HG03432 (cell line): ENCODE data around the gene EYS.
"Not testable (repeated sequence)": the region's sequence is repeated elsewhere in the genome, so short reads cannot be mapped to it uniquely, and the experiment has no call there.

Source experiments
- ATAC-seq: cut with Tn5 transposase; IDR thresholded peaks from one replicate; pipeline ENCODE4 v1.9.1; 2021; ENCODE audit warnings: mild to moderate bottlenecking, moderate library complexity; ENCODE audit not compliant: unreplicated experiment

The EYS gene

DNA sequence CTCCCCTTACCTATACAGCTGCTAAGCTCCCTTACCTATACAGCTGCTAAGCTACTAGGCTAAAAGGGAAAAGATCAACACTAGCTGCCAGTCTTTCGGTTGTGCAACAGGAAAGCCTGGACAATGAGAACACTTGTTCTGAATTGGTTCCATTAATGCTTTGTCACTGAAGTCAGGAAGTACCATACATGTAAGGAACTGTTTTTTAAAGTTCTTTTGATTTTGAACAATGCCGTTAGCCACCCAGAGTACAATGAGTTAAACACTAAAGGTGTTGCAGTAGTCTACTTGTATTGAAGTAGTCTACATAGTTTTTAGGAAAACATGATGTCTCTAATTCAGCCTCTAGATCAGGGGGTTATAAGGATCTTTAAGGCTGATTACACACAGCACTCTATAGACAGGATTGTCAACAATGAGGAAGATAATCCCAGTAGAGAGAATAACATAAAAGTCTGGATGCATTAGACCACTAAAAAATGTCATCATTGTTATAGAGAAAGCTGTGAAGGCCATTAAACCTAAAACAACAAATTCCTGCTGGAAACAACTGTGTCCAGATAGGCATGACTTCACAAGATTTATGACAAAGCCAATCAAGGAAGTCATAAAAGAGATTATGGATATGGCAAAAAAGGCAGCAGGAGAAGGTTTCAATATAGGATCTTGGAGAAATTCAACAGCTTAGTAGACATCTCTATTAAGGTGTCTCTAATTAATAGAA, 1765.1 kb downstream of the EYS start:
- ATAC-seq: no peak

DNA sequence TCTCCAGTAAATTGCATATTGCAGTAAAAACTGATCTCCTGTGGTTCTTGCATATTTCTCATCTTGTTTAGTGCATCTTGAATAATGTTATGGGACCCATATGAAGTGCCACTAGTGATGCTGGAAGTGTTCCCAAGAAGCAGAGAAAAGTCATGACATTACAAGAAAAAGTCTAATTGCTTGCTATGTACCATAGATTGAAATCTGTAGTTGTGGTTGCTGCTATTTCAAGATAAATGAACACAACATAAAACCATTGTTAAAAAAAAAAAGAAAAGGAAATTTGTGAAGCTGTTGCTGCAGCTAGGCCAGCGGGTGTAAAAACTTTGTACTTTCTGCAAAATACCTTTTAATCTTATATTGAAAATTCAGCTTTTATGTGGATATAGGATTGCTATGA, 1767.0 kb downstream of the EYS start:
- no peak for ATAC-seq

DNA sequence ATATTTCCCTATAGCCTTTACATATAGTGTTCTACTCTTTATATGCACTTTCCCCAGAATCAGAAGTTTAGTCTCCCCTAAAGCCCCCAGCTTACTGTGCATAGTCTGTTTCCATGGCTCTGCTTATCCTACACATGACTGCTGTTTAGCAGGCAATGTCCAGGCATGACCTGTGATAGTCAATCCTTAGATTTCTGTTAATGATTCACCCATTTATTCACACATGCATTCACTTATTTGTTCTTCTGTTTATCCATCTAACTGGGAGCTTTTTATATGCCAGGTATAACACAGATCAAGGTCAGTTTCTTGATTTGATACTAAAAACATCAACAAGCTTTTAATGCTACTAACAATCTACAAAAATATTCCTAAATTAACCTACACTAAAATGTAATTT, 1770.6 kb downstream of the EYS start:
- ATAC-seq: no peak

DNA sequence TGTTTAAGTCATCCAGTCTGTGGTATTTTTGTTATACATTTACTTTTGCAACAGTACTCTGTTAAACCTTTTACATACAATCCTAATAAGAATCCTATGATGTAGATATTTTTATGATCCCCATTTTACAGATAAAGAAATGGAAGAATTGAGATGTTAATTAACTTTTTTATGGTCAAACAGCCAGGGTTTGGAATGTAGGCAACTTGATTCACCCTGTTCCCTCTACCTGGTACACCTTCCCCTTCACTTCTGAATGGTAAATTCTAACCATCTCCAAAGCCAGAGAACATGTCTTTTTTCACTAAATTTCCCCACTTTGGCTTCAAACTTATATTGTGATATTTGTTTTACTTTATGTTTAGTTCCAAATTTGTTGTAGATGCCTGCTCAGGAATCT, 1771.3 kb downstream of the EYS start:
- ATAC-seq: no peak

DNA sequence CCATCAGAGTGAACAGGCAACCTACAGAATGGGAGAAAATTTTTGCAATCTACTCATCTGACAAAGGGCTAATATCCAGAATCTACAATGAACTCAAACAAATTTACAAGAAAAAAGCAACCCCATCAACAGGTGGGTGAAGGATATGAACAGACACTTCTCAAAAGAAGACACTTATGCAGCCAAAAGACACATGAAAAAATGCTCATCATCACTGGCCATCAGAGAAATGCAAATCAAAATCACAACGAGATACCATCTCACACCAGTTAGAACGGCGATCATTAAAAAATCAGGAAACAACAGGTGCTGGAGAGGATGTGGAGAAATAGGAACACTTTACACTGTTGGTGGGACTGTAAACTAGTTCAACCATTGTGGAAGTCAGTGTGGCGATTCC, 1773.1 kb downstream of the EYS start:
- not testable (repeated sequence) for ATAC-seq

DNA sequence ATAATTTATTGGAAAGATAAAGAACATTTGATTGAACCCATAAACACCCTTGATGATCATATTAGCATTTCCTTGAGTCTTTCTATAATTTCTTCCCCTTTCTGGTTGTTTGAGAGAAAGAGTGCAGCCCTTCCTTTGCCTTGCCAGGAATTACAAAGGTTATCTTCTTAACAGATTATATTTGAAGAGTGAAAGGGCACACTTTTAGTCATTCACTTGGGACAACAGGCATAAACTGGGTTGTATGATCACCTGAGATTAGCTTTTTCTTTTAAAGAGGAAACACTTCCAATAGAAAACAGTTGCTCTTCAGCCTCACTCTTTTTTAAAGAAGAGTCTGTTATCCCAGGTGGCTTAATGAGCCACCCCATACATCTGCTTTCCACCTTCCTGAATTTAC, 1776.2 kb downstream of the EYS start:
- no peak for ATAC-seq

DNA sequence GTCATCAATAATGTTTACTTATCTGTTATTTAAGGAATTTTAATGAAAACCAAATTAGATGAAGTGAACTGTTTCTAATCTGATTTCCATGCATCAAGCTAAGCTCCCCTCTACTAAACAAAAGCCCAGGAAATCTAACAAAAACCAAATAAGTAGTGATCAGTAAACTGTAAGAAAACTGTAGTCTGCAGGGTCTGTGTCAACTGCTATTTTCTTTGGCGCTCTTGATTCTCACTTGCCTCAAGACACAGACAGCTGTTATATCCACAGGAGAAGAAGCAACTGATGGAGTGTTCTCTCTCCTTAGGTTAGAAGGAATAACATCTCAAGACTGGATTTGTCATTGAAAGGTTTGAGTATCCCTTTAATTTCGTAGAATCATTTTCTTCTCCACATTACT, 1777.9 kb downstream of the EYS start:
- no peak for ATAC-seq

DNA sequence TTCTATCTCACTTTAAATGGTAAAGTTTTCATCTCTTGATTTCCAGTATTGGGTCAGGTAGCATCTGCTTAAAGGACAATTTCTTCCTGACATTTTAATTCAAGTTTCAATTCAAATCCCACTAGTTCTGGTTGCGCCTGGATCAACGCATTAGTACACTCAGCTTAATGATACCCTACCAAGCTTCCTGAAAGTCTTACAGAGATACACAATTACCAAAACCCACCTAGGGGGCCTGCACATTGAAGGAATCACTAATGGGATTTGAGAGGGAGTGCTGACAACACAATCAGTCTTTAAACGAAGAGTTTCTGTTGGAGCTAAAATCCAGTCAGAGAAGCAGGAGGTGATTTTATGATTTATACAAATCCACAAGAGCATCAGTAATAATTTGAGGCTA, 1778.4 kb downstream of the EYS start:
- ATAC-seq: no peak

DNA sequence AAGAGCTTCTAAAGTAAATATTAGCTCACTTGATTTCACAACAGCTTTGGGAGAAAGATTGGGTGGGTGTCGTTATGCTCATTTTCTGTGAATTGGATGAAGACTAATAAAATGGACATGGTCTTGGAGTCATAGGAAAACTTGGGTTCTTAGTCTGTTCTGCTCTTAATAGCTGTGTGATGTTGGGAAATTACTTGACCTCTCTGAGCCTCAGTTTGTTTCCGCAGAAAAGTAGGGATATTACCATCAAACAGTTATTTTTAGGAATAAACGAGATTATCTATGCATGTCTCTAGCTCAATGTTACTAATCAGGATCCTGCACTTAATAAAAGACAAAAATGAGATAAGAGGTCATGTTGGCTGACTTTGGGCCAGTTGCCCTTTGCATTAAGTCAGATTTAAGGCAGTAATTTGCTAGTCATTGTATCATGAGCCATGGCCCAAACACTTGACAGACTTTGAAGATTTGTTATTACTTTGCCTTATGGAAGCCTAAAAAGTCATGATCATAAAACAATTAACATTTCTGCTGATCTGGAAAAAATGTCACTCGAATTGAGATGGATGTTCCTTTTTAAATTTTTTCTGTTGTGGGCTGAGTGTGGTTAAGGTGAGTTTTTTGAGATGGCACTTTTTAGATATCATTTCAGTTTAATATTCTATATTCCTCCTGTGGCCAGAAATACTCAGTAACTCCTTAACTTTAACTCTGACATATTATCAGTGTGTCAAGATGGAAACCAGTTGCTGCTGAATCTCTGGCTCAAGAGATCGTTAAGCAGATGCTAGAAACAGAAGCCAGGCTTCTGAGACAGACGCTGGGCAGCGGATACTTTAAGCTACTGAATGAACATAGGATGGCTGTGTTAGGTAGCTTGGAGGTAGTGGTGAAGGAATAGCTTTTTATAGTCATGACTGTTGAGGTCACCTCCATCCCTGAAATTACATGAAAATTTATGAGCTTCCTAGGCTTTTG, 1779.8 kb downstream of the EYS start:
- no peak for ATAC-seq

DNA sequence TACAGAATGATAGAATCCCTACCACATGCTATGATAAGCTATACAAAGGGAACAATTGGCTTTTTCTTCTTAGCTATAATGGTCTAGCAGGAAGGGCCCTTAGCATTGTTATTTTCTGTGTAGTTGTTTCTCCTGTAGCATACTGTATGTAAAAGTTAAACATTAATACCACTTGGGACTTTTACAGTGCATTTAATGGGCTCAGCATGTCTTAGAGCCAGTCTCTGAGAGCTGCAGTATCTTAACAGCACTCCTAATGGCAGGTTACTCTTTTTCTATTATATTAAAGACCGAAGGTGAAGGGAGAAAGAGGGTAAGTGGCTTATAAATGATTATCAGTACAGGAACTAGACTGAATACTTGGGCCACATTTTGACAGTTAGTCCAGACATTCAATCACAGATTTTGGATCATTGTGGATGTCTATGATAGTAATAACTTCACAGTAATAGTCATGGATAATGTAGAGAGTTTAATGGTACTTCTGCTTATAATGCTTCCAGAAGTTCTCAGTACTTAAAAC, 1780.7 kb downstream of the EYS start:
- no peak for ATAC-seq

DNA sequence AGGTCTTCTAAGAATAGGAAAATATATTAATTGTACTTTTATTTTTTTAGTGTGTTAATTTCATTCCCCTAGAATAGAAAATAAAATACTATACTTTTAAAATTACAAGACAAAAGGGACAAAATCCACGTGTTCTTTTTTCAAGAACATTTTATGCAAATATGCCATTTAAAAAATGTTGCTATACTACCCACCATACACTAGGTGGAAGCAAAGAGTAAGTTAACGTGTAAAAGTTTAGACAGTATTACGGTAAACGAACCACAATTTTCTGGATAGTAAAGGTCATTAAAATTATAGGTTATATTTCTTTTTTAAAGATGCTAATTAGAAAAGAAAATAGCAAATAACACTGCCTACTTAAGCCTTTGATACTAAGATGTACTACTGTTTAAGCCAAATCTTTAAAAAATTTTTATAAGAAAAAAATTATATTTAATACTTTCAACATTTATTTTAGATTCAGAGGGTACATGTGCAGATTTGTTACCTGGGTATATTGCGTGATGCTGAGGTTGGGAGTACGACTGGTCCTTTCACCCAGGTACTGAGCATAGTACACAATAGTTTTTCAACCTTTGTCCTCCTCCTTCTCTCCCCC, 1783.8 kb downstream of the EYS start:
- ATAC-seq: peak; percentile 84

DNA sequence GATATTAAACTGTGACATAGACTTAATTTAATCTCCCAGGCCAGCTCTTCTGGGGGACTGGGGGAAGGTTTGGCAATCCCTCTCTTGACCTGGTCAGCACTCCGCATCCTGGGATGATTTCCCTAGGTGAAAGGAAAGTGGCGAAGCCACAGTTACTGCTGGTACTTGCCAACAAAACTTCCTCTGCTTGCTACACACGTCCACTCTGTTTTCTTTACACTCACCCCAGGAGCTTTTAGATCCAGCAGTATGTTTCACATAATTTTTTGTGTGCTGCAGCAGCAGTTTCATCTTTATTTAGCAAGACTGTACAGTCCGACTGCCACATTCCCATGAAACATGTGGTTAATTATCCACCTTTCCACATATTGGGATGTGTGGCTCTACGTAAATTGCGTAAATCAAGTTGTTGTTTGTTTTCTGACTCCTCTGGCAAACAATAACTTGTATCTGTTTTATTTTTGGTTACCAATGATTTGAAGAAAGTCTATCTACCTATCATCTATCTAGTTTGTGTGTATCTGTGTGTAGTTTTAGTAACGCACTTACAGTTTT, 1787.4 kb downstream of the EYS start:
- ATAC-seq: no peak

DNA sequence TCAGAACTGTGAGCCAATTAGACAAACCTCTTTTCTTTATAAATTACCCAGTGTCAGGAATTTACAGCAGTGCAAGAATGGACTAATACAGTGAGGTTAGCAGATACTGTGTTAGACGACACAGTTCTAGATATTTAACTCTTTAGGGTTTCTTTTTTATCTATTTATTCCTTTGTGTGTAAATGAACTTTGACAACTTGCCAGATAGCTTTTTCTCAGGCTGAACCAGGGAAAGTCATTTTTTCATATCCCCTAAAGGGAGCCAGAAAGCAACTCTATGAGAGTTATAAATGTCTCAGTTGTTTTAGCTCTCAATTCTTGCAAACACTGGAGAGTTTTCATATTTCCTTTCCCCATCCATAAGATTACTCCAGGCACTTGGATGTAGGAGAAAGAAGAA, 1794.1 kb downstream of the EYS start:
- ATAC-seq: no peak

DNA sequence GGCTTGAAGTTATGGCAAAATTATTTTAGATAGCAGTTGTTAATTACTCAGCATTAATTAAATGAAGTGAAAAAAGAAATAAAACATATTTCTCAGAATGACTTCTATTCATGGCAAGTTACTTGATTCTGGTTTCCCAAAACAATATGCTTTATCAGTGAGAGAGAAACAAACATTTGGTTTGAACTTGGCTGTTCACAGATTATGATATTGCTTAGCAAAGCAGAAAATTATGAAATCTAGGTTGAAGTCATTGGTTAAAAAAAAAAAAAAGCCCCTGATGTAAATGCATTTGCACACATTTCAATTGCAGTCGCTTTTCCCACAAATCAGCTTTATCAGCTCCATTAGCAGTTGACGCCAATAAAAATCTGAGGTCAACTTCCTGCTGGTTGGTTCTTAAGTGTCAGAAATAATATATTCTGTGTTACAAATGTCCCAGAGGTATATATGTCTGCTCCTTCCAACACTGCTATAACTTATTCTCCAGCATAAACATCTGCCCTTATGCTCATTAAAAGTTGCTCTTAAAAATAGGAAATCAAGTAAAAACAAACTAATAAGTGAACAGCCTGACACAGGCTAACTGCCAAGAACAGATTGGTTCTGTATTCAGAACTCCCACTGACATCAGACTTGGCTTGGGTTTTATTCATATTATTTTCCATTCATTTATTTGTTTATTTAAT, 1796.0 kb downstream of the EYS start:
- no peak for ATAC-seq

DNA sequence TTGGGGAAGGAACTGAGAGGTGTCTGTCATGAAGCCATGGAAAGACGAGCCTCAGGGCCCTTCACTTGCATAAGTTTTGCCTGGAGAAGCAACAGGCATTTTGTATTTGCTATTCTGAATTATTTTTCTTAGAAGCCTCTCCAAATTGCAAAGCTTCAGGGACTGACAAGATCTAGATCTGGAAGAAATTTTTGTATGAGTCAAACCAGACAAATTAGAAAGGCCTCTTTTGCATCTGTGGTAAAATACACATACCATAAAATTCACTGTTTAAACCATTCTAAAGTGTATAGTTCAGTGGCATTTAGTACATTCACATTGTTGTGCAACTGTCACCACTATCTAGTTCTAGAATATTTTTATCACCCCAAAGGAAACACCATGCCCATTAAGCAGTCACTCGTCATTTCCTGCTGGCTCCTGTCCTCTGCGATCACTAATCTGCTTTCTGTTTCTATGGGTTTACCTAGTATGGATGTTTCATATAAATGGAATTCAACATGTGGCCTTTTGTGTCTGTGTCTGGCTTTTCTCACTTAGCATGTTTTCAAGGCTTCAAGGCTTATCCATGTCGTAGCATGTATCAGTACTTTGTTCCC, 1802.3 kb downstream of the EYS start:
- ATAC-seq: peak; percentile 82

DNA sequence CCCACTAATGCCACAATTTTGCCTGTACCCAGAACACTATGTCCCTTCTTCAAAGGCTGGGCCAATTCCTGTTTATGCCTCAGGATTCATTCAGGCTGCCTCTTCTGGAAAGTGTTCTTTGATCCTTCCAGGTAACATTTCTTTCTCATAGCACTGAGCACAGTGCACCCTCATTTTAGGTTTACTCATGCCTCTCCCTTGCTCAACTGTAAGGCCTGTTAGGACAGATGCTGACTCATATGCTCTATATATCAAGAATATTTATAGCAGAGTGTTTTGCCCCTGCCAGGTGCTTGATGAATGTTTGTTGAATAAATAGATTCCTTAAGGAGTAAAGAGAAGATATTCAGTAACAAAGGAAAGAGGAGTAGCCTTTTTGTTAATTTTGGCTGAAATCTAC, 1807.5 kb downstream of the EYS start:
- ATAC-seq: no peak

DNA sequence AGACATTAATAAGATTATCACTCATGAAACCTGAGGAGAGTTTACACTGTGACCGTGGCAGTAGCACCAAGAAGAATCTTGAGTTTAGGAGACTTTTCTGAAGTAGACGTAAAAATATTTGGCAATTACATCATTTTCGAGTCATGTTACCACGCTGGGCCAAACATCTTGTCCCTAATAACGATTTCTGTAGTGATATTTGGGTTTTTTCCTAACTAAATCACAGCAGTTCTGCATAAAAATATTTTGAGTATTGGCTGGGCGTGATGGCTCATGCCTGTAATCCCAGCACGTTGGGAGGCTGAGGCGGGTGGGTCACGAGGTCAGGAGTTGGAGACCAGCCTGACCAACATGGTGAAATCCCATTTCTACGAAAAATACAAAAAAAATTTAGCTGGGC, 1809.1 kb downstream of the EYS start:
- no peak for ATAC-seq

DNA sequence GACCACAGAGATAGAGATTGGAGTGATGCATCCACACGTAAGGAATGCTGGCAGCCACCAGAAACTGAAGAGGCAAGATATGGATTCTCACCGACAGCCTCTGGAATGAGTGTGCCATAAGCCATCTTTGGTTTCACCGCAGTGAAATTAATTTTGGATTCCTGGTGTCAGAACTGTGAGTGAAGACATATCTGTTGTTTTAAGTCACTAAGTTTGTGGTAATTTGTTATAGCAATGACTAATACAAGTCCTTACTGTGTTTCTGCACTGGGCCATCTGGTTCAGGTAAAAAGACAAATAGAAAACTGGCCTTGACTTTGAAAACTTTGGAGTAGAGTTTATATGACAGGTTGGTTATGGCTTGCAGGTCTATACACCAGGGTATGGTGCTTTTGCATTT, 1809.6 kb downstream of the EYS start:
- ATAC-seq: no peak

DNA sequence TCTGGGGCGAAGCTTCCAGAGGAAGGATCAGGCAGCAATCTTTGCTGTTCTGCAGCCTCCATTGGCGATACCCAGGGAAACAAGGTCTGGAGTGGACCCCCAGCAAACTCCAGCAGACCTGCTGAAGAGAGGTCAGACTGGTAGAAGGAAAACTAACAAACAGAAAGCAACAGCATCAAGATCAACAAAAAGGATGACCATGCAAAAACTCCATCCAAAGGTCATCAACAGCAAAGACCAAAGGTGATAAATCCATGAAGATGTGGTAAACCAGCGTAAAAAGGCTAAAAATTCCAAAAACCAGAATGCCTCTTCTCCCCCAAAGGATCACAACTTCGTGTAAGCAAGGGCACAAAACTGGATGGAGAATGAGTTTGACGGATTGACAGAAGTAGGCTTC, 1818.6 kb downstream of the EYS start:
- ATAC-seq: no peak

DNA sequence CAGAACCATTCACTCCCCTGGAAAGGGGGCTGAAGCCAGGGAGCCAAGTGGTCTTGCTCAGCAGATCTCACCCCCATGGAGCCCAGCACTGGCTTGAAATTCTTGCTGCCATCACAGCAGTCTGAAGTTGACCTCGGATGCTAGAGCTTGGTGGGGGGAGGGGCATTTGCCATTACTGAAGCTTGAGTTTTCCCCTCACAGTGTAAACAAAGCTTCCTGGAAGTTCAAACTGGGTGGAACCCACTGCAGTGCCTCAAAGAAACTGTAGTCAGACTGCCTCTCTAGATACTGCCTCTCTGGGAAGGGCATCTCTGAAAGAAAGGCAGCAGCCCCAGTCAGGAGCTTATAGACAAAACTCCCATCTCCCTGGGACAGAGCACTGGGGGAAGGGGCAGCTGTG, 1819.2 kb downstream of the EYS start:
- ATAC-seq: not testable (repeated sequence)
